ENCODE results near the gene TCF7. TPM values are rescaled to one million over a fixed set of nuclear protein-coding genes. Genes with fewer than 3 reads are reported as not detected.

Gene TCF7
- total and polyA plus RNA-seq, 12 donors: 2.8 to 9.6 (median 6.3) TPM

DNA sequence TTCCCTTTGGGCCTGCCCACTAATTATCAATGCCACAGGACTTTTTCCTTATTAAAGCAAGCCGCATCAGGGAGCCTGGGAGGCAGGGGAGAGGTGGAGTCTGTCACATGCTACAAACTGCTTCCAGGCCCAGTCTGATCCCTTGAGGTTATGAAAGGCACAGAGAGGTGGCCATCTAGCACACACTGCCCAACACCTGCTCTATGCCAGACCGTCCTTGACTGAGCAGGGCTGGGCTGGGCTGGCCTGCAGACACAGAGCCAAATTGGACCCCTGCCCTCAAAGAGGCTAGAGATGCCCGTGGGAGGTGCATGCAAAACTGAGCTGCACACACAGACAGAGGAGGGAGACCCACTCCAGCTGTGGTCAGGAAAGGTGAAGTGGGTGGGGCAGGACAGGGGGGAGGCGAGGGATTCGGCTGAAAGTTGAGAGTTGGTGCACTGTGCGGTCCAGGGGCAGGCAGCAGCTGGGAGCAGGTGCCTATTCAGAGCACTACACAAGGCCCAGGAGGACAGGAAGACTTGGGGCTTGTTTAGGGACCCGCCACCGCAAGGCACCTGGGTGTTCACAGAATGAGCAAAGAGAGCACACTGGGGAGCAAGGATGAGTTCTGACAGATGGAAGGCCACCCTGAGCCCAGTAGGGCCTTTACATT lies 36.4 kb upstream of the TCF7 start:
- no peak overlapping the region for H3K4me3 ChIP-seq
- no peaks in the 10 kb centered on the region for H3K27me3 ChIP-seq
- DNase-seq: no peak
- no peaks in the 10 kb centered on the region for H3K4me1 ChIP-seq (replicated peaks in 1 of 2)
- H3K9me3 ChIP-seq (replicated peaks in 1 of 3): no peaks in the 10 kb centered on the region
- no peaks in the 10 kb centered on the region for H3K36me3 ChIP-seq (replicated peaks in 1 of 2)
- 63 to 80% (median 77%) methylated on average over 6 to 8 of the region's 8 CpGs for WGBS, 4 donors
- TF ChIP-seq, protein P1, sequence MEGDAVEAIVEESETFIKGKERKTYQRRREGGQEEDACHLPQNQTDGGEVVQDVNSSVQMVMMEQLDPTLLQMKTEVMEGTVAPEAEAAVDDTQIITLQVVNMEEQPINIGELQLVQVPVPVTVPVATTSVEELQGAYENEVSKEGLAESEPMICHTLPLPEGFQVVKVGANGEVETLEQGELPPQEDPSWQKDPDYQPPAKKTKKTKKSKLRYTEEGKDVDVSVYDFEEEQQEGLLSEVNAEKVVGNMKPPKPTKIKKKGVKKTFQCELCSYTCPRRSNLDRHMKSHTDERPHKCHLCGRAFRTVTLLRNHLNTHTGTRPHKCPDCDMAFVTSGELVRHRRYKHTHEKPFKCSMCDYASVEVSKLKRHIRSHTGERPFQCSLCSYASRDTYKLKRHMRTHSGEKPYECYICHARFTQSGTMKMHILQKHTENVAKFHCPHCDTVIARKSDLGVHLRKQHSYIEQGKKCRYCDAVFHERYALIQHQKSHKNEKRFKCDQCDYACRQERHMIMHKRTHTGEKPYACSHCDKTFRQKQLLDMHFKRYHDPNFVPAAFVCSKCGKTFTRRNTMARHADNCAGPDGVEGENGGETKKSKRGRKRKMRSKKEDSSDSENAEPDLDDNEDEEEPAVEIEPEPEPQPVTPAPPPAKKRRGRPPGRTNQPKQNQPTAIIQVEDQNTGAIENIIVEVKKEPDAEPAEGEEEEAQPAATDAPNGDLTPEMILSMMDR (IDR thresholded peaks at IDR 0.05): no peak
- TF ChIP-seq POLR2A (IDR thresholded peaks at IDR 0.05): no peak
- no peak overlapping the region for H3K27ac ChIP-seq
- intact Hi-C loops (cut with DNase I): no loop called here

DNA sequence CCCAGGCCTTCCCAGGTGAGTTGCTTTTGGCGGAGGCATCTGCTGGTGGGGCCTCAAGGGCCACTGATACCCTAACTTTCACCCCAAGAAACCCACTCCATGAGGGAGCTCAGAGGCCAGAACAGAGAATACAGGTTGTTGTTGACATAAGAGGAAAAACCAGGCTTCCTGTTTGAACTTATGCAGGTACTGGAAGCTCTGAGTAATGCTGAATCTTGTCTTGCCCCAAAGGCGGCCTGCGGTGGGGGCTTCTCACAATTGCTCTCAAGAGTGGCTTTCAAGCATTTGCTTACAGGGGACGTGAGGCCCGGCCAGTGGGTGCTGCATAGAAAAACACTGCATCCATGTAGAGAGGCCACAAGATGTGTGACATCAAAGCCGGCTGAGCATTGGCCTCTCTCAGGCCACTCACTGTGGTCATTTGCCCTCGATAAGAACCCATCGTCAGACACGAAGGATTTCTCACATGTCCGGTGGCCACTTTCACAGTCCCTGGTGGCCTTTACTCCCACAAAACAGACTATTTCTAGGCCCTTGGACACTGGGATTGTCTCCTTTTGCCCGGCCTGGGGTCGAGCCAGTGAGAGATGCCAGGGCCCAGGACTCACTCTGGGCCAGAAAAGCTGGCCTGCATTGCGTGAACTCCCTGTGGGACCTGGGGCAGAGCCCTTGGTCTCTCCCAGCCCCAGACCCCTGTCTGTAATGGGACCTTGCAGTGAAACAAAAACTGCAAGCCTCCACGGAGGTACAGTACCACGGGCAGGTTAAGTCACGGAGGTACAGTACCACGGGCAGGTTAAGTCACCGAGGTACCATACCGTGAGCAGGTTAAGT lies 34.5 kb upstream of the TCF7 start:
- intact Hi-C loops (cut with DNase I): loop anchor here in 1 of 2 donors (5.0 kb wide), 1 partner anchor 153 kb away; no protein-coding TSS in a partner anchor
- no peaks in the 10 kb centered on the region for H3K36me3 ChIP-seq (replicated peaks in 1 of 2)
- DNase-seq: no peak
- H3K27ac ChIP-seq: no peak overlapping the region
- no peaks in the 10 kb centered on the region for H3K27me3 ChIP-seq
- no peaks in the 10 kb centered on the region for H3K4me1 ChIP-seq (replicated peaks in 1 of 2)
- H3K9me3 ChIP-seq (replicated peaks in 1 of 3): no peaks in the 10 kb centered on the region
- no peak for TF ChIP-seq POLR2A (IDR thresholded peaks at IDR 0.05)
- TF ChIP-seq, protein P1 (IDR thresholded peaks at IDR 0.05): no peak
- WGBS, 4 donors: 85 to 96% (median 90%) methylated on average over 15 to 19 of the region's 19 CpGs
- H3K4me3 ChIP-seq: no peak overlapping the region

DNA sequence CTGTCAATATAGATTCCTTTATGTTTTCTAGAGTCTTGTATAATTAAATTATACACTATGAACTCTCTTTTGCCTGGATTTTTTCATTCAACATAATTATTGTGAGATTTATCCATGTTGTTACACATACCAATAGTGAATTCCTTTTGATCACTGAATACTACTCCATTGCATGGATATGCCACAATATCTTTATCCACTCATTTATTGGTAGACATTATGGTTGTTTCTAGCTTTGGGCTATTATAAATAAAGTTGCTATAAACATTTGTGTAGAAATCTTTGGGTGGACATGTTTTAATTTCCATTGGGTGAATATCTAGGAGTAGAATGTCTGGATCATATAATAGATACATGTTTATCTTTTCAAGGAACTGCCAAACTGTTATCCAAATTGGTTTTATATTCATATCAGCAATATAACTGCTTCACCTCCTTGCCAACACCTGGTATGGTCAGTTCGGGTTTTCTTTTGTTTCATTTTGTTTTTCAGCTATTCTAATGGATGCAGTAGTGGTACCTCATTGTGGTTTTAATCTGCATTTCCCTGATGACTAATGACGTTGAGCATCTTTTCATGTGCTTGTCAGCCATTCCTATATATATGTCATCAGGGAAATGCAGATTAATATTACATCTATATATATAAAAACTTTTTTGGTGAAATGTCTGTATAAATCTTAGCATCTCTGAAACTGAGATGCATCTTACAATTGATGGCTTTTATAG lies 32.1 kb upstream of the TCF7 start:
- whole genome bisulfite sequencing, 4 donors: 50 to 72% (median 64%) methylated on average over 2 of the region's 2 CpGs
- H3K27ac ChIP-seq: no peak overlapping the region
- H3K4me1 ChIP-seq (replicated peaks in 1 of 2): no peaks in the 10 kb centered on the region
- TF ChIP-seq, protein P1 (IDR thresholded peaks at IDR 0.05): no peak
- TF ChIP-seq POLR2A (IDR thresholded peaks at IDR 0.05): no peak
- H3K27me3 ChIP-seq: no peaks in the 10 kb centered on the region
- H3K36me3 ChIP-seq (replicated peaks in 1 of 2): no peaks in the 10 kb centered on the region
- H3K4me3 ChIP-seq: no peak overlapping the region
- no peak for DNase-seq
- H3K9me3 ChIP-seq (replicated peaks in 1 of 3): no peaks in the 10 kb centered on the region
- intact Hi-C loops (cut with DNase I): loop anchor here in 1 of 2 donors (5.0 kb wide), 1 partner anchor 155 kb away; no protein-coding TSS in a partner anchor

DNA sequence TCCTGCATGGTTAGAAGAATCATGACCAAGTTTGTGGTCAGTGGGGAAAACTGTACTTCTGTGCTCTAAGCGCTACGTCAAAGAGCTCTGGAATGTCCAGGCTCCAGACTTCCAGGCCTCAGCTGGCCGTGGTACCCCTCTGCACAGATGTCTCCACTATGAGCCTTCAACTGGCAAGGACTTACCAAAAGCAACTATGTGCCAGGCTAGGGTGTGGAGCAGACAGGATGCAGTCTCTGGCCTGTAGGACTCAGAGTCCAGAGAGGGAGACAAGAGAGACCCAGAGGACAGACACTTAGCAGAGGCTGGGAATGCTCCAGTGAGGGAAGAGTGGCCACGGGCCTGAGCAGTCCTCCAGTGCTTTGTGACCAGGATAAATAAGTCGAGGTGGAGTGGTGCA lies 31.0 kb upstream of the TCF7 start:
- no peak for TF ChIP-seq POLR2A (IDR thresholded peaks at IDR 0.05)
- H3K4me1 ChIP-seq (replicated peaks in 1 of 2): no peaks in the 10 kb centered on the region
- no peaks in the 10 kb centered on the region for H3K9me3 ChIP-seq (replicated peaks in 1 of 3)
- H3K36me3 ChIP-seq (replicated peaks in 1 of 2): no peaks in the 10 kb centered on the region
- no peak for DNase-seq
- no peaks in the 10 kb centered on the region for H3K27me3 ChIP-seq
- H3K27ac ChIP-seq: no peak overlapping the region
- WGBS, 4 donors: 64 to 83% (median 72%) methylated on average over 3 to 5 of the region's 5 CpGs
- H3K4me3 ChIP-seq: no peak overlapping the region
- intact Hi-C loops (cut with DNase I): loop anchor here in 1 of 2 donors (5.0 kb wide), 1 partner anchor 156 kb away; no protein-coding TSS in a partner anchor
